Coronary artery (tissue), 2 donors: ENCODE measurements around the gene RBM27.
A peak's percentile ranks its signal among the peaks of the same experiment; 100 is the strongest.
"Not testable (repeated sequence)": the region's sequence is repeated elsewhere in the genome, so short reads cannot be mapped to it uniquely, and the experiment has no call there.

Experiments
- DNase-seq: peaks from one replicate; pipeline ENCODE4 v3.0.0-alpha.2; 2017; ENCODE audit warnings: low spot score
- H3K27ac ChIP-seq, 2 donors: fragments of 200-600 bp; sonication (generic); one replicate each; pipeline ENCODE4 v1.5.1; 2016 to 2019
- H3K4me3 ChIP-seq: fragments of 200-600 bp; sonication (generic); 2 replicates; pipeline ENCODE4 v1.5.1; 2016; ENCODE audit warnings: mild to moderate bottlenecking, moderate library complexity
- CTCF ChIP-seq: fragments of 200-600 bp; sonication (generic); IDR thresholded peaks from one replicate; pipeline ENCODE4 v1.5.1; 2019; ENCODE audit warnings: antibody characterized with exemption

The RBM27 gene

GRCh38 chr5:146196459-146197048 lies 6.9 kb upstream of the RBM27 start:
- DNase-seq = no peak
- no peak overlapping the region for H3K4me3 ChIP-seq
- no peak for TF ChIP-seq CTCF
- H3K27ac ChIP-seq = no peak overlapping the region

DNA sequence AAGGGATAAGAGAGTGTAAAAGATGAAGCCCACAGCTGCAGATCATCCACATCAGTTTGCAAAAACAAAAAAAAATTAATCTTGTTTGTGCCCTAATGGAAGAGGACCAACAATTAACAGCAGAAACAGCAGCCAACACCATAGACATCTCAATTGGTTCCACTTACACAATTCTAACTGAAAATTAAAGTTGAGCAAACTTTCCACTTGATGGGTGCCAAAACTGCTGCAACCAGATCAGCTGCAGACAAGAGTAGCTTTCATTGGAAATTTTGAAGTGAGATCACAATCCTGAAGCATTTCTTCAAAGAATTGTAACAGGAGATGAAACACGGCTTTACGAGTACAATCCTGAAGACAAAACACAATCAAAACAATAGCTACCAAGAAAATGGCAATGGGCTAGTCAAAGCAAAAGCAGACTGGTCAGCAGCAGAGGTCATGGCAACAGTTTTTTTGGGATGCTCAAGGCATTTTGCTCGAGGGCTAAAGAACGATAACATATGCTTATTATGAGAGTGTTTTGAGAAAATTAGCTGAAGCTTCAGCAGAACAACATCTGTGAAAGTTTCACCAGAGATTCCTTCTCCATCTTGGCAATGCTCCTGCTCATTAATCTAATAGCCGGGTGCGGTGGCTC lies 4.1 kb upstream of the RBM27 start:
- no peak overlapping the region for H3K4me3 ChIP-seq
- no peak for TF ChIP-seq CTCF
- no peak for DNase-seq
- peak overlapping the region in 1 of 2 donors; percentile 64 for H3K27ac ChIP-seq

DNA sequence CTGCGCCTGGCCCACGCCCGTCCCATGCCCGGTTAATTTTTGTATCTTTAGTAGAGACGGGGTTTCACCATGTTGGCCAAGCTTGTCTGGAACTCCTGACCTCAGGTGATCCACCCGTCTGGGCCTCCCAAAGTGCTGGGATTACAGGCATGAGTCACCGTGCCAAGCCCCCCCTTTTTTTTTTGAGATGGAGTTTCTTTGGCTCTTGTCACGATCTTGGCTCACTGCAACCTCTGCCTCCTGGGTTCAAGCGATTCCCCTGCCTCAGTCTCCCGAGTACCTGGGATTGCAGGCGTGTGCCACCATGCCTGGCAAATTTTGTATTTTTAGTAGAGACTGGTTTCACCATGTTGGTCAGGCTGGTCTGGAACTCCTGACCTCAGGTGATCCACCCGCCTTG lies 1.6 kb upstream of the RBM27 start:
- not testable (repeated sequence) for DNase-seq, H3K4me3 ChIP-seq
- peak overlapping the region in 1 of 2 donors; percentile 85 for H3K27ac ChIP-seq

GRCh38 chr5:146203872-146204192 lies 427 bp downstream of the RBM27 start:
- TF ChIP-seq CTCF = no peak
- Histone ChIP-seq H3K4me3 (peak overlapping the region; percentile 98), H3K27ac (peak overlapping the region; percentile 85 to 94)
- no peak for DNase-seq

- no peak for TF ChIP-seq CTCF
- DNase-seq = no peak
- H3K27ac ChIP-seq = no peak overlapping the region
- H3K4me3 ChIP-seq = peak overlapping the region; percentile 98
Observed at GRCh38 chr5:146205499-146206202, 2.2 kb downstream of the RBM27 start.

- no peak overlapping the region for H3K4me3 ChIP-seq
- no peak for DNase-seq
- H3K27ac ChIP-seq = no peak overlapping the region
- no peak for TF ChIP-seq CTCF
Observed at GRCh38 chr5:146206257-146206656, 2.9 kb downstream of the RBM27 start.

GRCh38 chr5:146208916-146209522 lies 5.6 kb downstream of the RBM27 start:
- no peak overlapping the region for H3K4me3 ChIP-seq
- no peak for DNase-seq

More at GRCh38 chr5:146208916-146209522, 5.6 kb downstream of the RBM27 start:
- no peak for TF ChIP-seq CTCF
- H3K27ac ChIP-seq = no peak overlapping the region
